22Rv1 (cell line): ENCODE data around the gene MIDN.

ENCODE experiments used
- H3K27ac ChIP-seq: fragments of 450-650 bp; 2 replicates; pipeline ENCODE4 v1.5.1; 2017
- ZFX ChIP-seq: fragments of 450-650 bp; IDR thresholded peaks from 2 replicates; pipeline ENCODE4 v1.6.1; 2017; ENCODE audit warnings: antibody characterized with exemption, borderline replicate concordance
- TF ChIP-seq, protein P1 (sequence below): fragments of 450-650 bp; IDR thresholded peaks from 2 replicates; pipeline ENCODE4 v1.5.1; 2017; ENCODE audit warnings: mild to moderate bottlenecking

MIDN gene

DNA sequence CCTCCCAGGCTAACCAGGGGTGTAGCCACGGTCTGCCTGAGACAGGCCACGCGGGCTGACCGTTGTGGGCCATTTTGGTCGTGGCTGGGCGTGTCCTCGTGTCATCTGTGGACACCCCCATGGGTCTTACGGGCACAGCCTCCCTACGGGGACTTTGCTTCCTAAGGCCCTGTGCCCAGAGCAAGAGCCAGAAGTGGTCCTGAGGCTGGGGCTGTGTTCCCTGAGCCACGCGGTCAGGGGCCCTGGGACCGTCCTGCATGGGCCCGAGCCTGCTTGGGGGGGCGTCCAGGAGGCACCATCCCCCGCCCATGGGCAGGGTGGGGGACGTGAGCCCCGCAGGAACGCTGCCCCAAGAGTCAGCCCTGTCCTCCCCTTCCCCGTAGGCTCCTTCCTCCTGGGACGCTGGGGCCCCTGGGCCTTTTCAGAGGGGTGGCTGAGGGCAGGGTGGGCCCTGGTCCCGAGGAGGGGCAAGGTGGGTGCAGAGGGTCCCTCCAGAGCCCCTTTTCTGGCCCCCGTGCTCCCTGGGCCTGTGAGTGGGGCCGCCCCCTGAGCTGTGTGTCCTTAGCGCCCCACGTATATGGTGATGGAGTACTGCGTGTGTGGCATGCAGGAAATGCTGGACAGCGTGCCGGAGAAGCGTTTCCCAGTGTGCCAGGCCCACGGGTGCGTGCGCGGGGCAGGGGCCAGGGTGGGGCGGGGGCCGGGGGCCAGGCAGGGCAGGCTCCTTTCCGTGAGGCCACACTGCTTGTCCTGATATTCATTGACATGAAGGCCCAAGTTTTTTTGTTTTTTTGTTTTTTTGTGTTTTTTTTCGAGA is 29.4 kb upstream of the MIDN start:
- H3K27ac ChIP-seq, result no peak overlapping the region
- TF ChIP-seq, protein P1, sequence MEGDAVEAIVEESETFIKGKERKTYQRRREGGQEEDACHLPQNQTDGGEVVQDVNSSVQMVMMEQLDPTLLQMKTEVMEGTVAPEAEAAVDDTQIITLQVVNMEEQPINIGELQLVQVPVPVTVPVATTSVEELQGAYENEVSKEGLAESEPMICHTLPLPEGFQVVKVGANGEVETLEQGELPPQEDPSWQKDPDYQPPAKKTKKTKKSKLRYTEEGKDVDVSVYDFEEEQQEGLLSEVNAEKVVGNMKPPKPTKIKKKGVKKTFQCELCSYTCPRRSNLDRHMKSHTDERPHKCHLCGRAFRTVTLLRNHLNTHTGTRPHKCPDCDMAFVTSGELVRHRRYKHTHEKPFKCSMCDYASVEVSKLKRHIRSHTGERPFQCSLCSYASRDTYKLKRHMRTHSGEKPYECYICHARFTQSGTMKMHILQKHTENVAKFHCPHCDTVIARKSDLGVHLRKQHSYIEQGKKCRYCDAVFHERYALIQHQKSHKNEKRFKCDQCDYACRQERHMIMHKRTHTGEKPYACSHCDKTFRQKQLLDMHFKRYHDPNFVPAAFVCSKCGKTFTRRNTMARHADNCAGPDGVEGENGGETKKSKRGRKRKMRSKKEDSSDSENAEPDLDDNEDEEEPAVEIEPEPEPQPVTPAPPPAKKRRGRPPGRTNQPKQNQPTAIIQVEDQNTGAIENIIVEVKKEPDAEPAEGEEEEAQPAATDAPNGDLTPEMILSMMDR, result no peak
- no peak for TF ChIP-seq ZFX

DNA sequence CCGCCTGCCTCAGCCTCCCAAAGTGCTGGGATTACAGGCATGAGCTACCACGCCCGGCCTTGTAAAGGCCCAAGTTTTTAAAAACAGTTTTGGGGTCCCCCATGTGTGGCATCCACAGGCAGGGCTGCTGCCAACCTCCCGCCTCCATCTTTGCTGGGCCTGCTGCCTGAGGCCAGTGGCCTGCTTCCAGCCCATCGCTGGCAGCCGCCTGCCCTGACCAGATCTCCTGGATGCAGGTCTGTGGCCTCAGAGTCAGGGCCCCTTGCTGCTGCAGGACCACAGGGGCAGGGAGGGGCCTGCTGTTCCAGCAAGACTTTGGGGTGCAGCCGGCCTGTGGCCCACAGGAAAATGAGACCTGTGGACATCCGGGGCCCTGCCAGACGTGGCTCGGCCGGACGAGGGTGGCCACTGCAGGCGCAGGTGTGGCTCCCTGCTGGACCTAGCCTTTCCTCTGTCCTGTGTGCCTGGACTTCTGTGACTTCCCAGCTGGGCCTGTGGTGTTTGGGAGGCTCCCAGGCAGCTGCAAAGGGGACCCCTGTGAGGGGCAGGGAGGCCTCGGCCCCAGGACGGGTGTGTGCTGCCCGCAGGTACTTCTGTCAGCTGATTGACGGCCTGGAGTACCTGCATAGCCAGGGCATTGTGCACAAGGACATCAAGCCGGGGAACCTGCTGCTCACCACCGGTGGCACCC is 28.5 kb upstream of the MIDN start:
- TF ChIP-seq, protein P1, result no peak
- no peak for TF ChIP-seq ZFX
- no peak overlapping the region for H3K27ac ChIP-seq

DNA sequence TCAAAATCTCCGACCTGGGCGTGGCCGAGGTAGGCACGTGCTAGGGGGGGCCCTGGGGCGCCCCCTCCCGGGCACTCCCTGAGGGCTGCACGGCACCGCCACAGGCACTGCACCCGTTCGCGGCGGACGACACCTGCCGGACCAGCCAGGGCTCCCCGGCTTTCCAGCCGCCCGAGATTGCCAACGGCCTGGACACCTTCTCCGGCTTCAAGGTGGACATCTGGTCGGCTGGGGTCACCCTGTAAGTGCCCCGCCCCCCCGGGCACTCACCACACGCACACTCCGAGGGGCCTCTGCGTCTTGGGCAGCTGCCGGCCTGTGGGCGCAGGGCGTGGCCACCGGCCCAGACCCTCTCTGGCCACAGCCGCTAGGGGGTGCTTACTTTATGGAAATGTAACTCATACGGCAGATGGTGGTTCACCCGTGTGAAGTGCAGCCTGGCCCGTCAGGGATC is 27.9 kb upstream of the MIDN start:
- no peak overlapping the region for H3K27ac ChIP-seq
- TF ChIP-seq, protein P1, result peak; percentile 24; the same call in 1 of the 2 replicates
- no peak for TF ChIP-seq ZFX

DNA sequence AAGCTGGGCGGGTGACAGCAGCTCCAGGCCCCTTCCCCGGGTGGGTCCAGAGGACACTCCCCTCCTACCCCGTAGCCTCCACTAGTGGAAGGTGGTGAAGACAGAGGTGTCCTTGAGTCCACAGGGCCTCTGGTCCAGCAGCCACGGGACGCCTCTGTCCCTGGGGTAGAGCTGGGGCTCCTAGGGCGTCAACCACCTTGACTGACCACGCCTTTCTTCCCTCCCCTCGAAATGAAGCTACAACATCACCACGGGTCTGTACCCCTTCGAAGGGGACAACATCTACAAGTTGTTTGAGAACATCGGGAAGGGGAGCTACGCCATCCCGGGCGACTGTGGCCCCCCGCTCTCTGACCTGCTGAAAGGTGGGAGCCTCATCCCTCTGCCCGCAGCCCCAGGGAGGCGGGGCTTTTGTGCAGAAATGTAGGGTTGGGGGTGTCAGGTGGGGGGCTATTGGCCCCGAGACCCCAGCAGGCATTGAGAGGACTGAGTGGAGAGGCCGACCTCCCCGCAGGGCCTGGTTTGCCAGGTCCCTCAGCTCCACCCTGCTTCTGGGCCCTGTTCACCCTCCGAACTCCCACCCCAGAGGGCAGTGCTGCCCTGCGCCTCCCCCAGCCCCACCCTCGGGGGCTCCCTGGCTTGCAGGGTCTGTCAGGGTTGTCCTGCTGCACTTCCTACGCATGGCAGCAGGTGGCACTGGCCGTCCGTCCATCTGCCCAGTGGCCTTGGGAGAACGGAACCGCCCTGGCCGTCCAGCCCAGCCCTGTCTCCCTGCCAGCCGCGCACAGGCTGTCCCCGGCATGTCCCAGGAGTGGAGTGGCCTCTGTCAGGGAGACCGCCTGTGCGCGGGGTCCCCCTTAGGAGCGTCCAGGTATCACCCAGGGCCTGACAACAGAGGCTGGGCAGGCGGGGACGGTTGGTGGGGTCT is 27.1 kb upstream of the MIDN start:
- TF ChIP-seq, protein P1, result peak; percentile 67
- no peak for TF ChIP-seq ZFX
- no peak overlapping the region for H3K27ac ChIP-seq

DNA sequence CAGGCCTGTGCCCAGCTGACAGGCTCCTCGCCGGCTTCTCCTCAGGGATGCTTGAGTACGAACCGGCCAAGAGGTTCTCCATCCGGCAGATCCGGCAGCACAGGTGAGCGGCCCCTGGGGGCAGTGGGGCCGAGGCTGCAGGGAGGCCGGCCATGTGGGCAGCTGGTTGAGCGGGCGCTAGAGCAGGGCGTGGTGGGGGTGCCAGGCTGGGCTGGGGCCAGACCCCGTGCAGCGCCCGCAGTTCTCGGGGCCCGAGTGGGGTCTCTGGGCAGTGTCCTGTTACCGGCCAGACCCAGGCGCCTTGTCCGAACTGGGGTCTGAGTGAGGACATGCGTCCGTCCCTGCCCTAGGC is 26.5 kb upstream of the MIDN start:
- TF ChIP-seq, protein P1, result no peak
- no peak for TF ChIP-seq ZFX

DNA sequence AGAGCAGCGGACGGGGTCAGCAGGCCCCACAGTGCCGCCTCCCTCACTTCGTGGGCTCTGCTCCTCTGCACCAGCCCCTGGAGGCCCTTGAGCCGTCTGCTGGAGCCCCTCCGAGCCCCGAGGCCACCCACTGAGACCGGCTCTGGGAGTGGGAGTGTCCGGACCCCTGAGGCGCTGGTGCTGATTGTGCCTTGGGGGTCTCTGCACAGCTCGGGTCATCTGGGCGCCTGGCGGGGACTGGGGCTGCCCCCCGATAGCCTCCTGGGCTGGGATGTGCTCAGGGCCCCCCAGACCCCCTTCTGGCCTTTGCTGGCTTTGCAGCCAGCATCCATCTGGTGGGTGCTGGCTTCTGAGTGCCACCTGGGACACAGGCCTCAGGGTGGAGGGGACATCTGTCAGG is 26.0 kb upstream of the MIDN start:
- TF ChIP-seq, protein P1, result no peak
- TF ChIP-seq ZFX, result no peak
- H3K27ac ChIP-seq, result no peak overlapping the region

More for the DNA sequence above, 26.5 kb upstream of the MIDN start:
- no peak overlapping the region for H3K27ac ChIP-seq
